ENCODE measurements around the gene VWA5B2.

- TF ChIP-seq ZNF441 (CRISPR knock-in tag; IDR thresholded peaks at IDR 0.05; ENCODE audit: borderline replicate concordance) (no peak), USF2 (IDR thresholded peaks at IDR 0.05; ENCODE audit: low read depth, low read length) (no peak), USF2 (CRISPR knock-in tag; IDR thresholded peaks at IDR 0.05; ENCODE audit: borderline replicate concordance) (no peak), POLR2AphosphoS5 (IDR thresholded peaks at IDR 0.05; ENCODE audit: low read depth, low read length) (no peak), CREM (IDR thresholded peaks at IDR 0.05) (no peak), CREM (CRISPR knock-in tag; IDR thresholded peaks at IDR 0.05) (no peak), ZNF367 (CRISPR knock-in tag; IDR thresholded peaks at IDR 0.05; ENCODE audit: borderline replicate concordance) (no peak), ZNF224 (CRISPR knock-in tag; IDR thresholded peaks at IDR 0.05) (no peak), TFAP4 (IDR thresholded peaks at IDR 0.05; ENCODE audit: borderline replicate concordance, low read depth) (no peak), U2AF1 (optimal IDR thresholded peaks at IDR 0.05; ENCODE audit: low read depth, low read length) (no peak)
Observed at GRCh38 chr3:184260724-184261269, 31.4 kb downstream of the VWA5B2 start.

Data from HepG2 (cell line).